Heart left ventricle (tissue), 13 donors: ENCODE data around the gene RAI1.

ENCODE experiments used
- CTCF ChIP-seq, 12 donors: fragments of 200-600 bp; sonication (generic) in 4 of 12; IDR thresholded peaks; one replicate each; pipeline versions ENCODE4 v1.5.0 to v1.8.0; 2018 to 2022; ENCODE audit warnings: antibody characterized with exemption in 12 of 12, mild to moderate bottlenecking in 5 of 12
- POLR2A ChIP-seq, 2 donors: fragments of 450-650 bp; IDR thresholded peaks; one replicate each; pipeline ENCODE4 v1.6.1; 2017; ENCODE audit warnings: antibody characterized with exemption in 2 of 2, mild to moderate bottlenecking in 2 of 2, moderate library complexity in 2 of 2
- donor health status: ischemic (EF 13 %, LVEDD 7.1; RV severe dilation, severe dysfunction).
- donor health status: DM: no; HTN: yes; CAD: no.
- donor health status: DM: no; HTN: no; CAD: no.
- donor health status: ischemic (EF 25% LVEDD 6.9; RV normal size, moderate dysfunction).
- donor health status: ischemic (EF 25% LVEDD 5.7; RV mildly dilated, moderate dysfunction).
- donor health status: ischemic (EF 35%, LVEDD 5.7; RV mildly dilated, moderate dysfunction).
- donor health status: nonischemic (EF 11% LVEDD 7.7; RV severe dilation, severe dysfunction).
- donor health status: DM: yes; HTN: yes; CAD: no.
- donor health status: PGD.
- donor health status: ischemic (EF 29% LVEDD 5.4; RV normal size, mild dysfunction).
- donor health status: nonischemic (EF 23%, LVEDD 6.1; RV moderate dilation, normal function).

DNA sequence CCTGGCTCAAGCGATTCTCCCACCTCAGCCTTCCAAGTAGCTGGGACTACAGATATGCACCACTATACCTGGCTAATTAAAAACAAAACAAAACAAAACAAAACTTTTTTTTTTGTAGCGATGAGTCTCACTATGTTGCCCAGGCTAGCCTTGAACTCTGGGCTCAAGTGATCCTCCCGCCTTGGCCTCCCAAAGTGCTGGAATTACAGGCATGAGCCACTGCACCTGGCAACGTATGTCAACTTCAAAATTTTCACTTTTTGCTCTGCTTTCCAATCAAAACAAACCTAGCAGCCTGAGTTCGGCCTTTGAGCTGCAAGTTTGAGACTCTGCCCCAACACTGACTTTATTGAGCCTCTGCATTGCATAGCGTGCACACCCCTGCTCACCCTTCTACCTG is 4.5 kb upstream of the RAI1 start:
- TF ChIP-seq CTCF (IDR thresholded peaks at IDR 0.05) (no peak), POLR2A (IDR thresholded peaks at IDR 0.05) (no peak)
